BLaER1 treated with 17β-estradiol and CSF1 and Interleukin-3, amounts not matched to agents 10 nM and 100 nM (cell line): ENCODE results near the gene ATRN.

Source experiments
- H3K27ac ChIP-seq, 11 experiments: shearing (Covaris generic); formaldehyde crosslinking; 2 replicates each; pipeline ENCODE4 v1.8.1; 2022
- H3K27me3 ChIP-seq, 11 experiments: shearing (Covaris generic); formaldehyde crosslinking; 2 replicates each; pipeline ENCODE4 v1.8.1; 2022
- H3K36me3 ChIP-seq, 11 experiments: shearing (Covaris generic); formaldehyde crosslinking; 2 replicates each; pipeline ENCODE4 v1.8.1; 2022
- H3K4me1 ChIP-seq, 10 experiments: shearing (Covaris generic); formaldehyde crosslinking; 2 replicates each; pipeline ENCODE4 v1.8.1; 2022
- H3K4me2 ChIP-seq, 11 experiments: shearing (Covaris generic); formaldehyde crosslinking; 2 replicates each; pipeline ENCODE4 v1.8.1; 2022
- H3K4me3 ChIP-seq, 10 experiments: shearing (Covaris generic); formaldehyde crosslinking; 2 replicates each; pipeline ENCODE4 v1.8.1; 2022
- H3K9ac ChIP-seq, 11 experiments: shearing (Covaris generic); formaldehyde crosslinking; 2 replicates each; pipeline ENCODE4 v1.8.1; 2022
- H3K9me3 ChIP-seq, 11 experiments: shearing (Covaris generic); formaldehyde crosslinking; replicated peaks in 1 of 11; 2 replicates each; pipeline ENCODE4 v1.8.1; 2022
- H4K20me1 ChIP-seq, 11 experiments: shearing (Covaris generic); formaldehyde crosslinking; 2 replicates each; pipeline ENCODE4 v1.8.1; 2022
- Cebpa-rat ChIP-seq, 11 experiments: shearing (Covaris generic); IDR thresholded peaks; 2 replicates each; pipeline ENCODE4 v1.8.1; 2022

Gene ATRN

GRCh38 chr20:3681931-3682781, 211.3 kb downstream of the ATRN start, which contains the start of gene ADAM33:
ADAM33 (minus strand) TSS chr20:3682010; CDS start chr20:3682004, 6 bp downstream.
- Histone ChIP-seq H3K27me3 (peaks cover 46 to 69% (median 59%) of the 10 kb centered on the region in 11 experiments), H3K4me3 (no peak within 1 kb of the TSS)
- TF ChIP-seq Cebpa-rat (IDR thresholded peaks at IDR 0.05): no peak

GRCh38 chr20:3685341-3685740, 214.5 kb downstream of the ATRN start:
- peaks cover 34 to 49% (median 37%) of the 10 kb centered on the region in 11 experiments for H3K27me3 ChIP-seq
- H4K20me1 ChIP-seq: peaks cover 0 to 41% (median 0%) of the 10 kb centered on the region in 11 experiments; a peak in 7 of 22 replicates
- no peak overlapping the region for H3K9ac ChIP-seq

More at GRCh38 chr20:3681931-3682781, 211.3 kb downstream of the ATRN start, which contains the start of gene ADAM33:
- Histone ChIP-seq H3K27ac (no peak within 1 kb of the TSS), H3K9me3 (no peaks in the 10 kb centered on the region), H3K4me2 (no peak within 1 kb of the TSS), H3K36me3 (no peaks in the 10 kb centered on the region), H3K4me1 (peaks cover 4 to 22% (median 12%) of the 10 kb centered on the region in 10 experiments), H4K20me1 (peaks cover 0 to 10% (median 0%) of the 10 kb centered on the region in 11 experiments; a peak in 5 of 22 replicates), H3K9ac (no peak within 1 kb of the TSS)

DNA sequence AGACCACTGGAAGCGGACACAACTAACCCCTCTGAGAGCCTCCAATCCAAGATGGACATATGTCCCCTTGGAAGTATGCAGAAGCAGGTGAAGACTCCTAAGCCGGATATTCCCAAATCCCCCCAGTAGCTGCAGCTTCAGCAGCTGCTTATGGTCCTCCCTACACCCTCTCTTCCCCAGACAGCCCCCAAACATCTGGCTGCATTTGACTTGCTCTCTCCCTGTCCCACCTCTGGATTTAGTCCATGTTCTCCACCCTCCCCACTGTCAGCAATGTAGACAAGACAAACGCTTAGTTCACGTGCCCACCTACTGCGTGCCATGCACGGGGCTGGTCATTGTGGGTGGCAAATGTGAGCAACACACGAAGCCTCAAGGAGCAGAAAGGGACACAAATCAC, 215.6 kb downstream of the ATRN start:
- peaks cover 0 to 52% (median 0%) of the 10 kb centered on the region in 11 experiments; a peak in 7 of 22 replicates for H4K20me1 ChIP-seq
- H3K27ac ChIP-seq: no peak overlapping the region
- TF ChIP-seq Cebpa-rat (IDR thresholded peaks at IDR 0.05): no peak
- peaks cover 0 to 42% (median 0%) of the 10 kb centered on the region in 11 experiments; a peak in 5 of 22 replicates for H3K36me3 ChIP-seq
- H3K9me3 ChIP-seq: no peaks in the 10 kb centered on the region
- H3K27me3 ChIP-seq: peaks cover 23 to 39% (median 26%) of the 10 kb centered on the region in 11 experiments
- no peak overlapping the region for H3K4me3 ChIP-seq
- H3K9ac ChIP-seq: no peak overlapping the region
- H3K4me1 ChIP-seq: peaks cover 0 to 18% (median 9%) of the 10 kb centered on the region in 10 experiments; a peak in 10 of 20 replicates
- H3K4me2 ChIP-seq: peak overlapping the region in 6 of 11 experiments; percentile 4 to 39 (median 21); a peak in 5 of 22 replicates

More at GRCh38 chr20:3685341-3685740, 214.5 kb downstream of the ATRN start:
- Histone ChIP-seq H3K4me2 (no peak overlapping the region), H3K36me3 (peaks cover 0 to 31% (median 0%) of the 10 kb centered on the region in 11 experiments; a peak in 4 of 22 replicates), H3K27ac (no peak overlapping the region), H3K4me3 (no peak overlapping the region), H3K4me1 (peaks cover 0 to 22% (median 9%) of the 10 kb centered on the region in 10 experiments; a peak in 11 of 20 replicates), H3K9me3 (no peaks in the 10 kb centered on the region)
- TF ChIP-seq Cebpa-rat (IDR thresholded peaks at IDR 0.05): no peak

DNA sequence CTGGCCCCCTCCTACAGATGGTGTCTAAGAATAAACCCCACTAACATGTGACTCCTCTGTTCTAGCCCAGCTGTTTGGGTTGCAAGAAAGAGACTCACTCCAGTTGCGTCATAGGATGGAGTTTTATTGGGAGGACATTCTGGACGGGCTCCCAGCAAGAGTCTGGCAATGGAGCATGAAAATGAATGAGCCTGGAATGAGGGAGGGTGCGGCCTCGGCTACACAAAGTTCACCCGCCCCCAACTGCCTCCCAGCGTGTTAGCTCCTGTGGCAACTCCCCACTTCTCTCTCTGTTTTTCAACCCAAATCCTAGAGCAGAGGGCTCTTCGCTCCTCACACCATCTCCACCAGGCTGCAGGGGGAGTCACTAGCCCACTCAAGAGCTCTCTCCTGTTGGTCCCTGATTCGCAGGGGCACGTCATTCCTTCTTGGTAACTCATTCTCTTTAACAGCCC, 216.1 kb downstream of the ATRN start:
- Histone ChIP-seq H4K20me1 (peaks cover 0 to 57% (median 0%) of the 10 kb centered on the region in 11 experiments; a peak in 6 of 22 replicates), H3K4me3 (no peak overlapping the region), H3K4me2 (peak overlapping the region in 6 of 11 experiments; percentile 4 to 39 (median 21); a peak in 5 of 22 replicates), H3K4me1 (peaks cover 0 to 18% (median 9%) of the 10 kb centered on the region in 10 experiments; a peak in 10 of 20 replicates), H3K9me3 (no peaks in the 10 kb centered on the region), H3K27me3 (peaks cover 18 to 34% (median 22%) of the 10 kb centered on the region in 11 experiments), H3K9ac (no peak overlapping the region), H3K36me3 (peaks cover 0 to 46% (median 0%) of the 10 kb centered on the region in 11 experiments; a peak in 5 of 22 replicates), H3K27ac (no peak overlapping the region)
- TF ChIP-seq Cebpa-rat (IDR thresholded peaks at IDR 0.05): peak in 1 of 11 experiments; percentile 50; a peak in 2 of 22 replicates

GRCh38 chr20:3687655-3688054, 216.8 kb downstream of the ATRN start:
- H3K4me2 ChIP-seq: no peak overlapping the region
- H3K27me3 ChIP-seq: peaks cover 11 to 26% (median 14%) of the 10 kb centered on the region in 11 experiments

DNA sequence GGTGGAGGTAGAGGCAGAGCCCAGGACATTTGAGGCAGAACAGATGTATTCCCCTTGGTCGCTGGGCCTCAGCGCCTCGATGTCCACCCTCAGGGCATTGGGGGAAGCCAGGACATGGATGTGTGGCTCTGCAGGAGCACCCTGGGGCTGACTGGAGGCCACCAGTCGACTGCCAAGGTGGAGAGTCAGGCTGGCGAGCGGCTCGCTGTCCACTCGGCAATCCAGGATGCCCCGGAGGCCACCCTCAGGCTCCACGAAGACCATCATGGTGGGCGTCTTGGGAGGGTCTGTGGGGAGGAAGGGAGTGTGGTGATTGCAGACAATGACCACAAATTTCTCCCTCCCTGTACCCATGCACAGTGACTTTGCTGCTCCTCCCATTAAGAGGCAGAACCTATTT, 219.2 kb downstream of the ATRN start:
- H3K36me3 ChIP-seq: peaks cover 0 to 77% (median 0%) of the 10 kb centered on the region in 11 experiments; a peak in 5 of 22 replicates
- peaks cover 0 to 5% (median 0%) of the 10 kb centered on the region in 11 experiments; a peak in 1 of 22 replicates for H3K27me3 ChIP-seq
- H3K4me1 ChIP-seq: peaks cover 0 to 18% (median 9%) of the 10 kb centered on the region in 10 experiments; a peak in 10 of 20 replicates
- no peaks in the 10 kb centered on the region for H3K9me3 ChIP-seq
- no peak for TF ChIP-seq Cebpa-rat (IDR thresholded peaks at IDR 0.05)
- H3K27ac ChIP-seq: no peak overlapping the region
- H3K4me3 ChIP-seq: no peak overlapping the region
- peaks cover 0 to 87% (median 0%) of the 10 kb centered on the region in 11 experiments; a peak in 8 of 22 replicates for H4K20me1 ChIP-seq
- H3K9ac ChIP-seq: no peak overlapping the region
- no peak overlapping the region for H3K4me2 ChIP-seq

More at GRCh38 chr20:3687655-3688054, 216.8 kb downstream of the ATRN start:
- Histone ChIP-seq H3K9ac (no peak overlapping the region), H3K4me1 (peaks cover 0 to 18% (median 9%) of the 10 kb centered on the region in 10 experiments; a peak in 10 of 20 replicates), H4K20me1 (peaks cover 0 to 64% (median 0%) of the 10 kb centered on the region in 11 experiments; a peak in 6 of 22 replicates), H3K4me3 (no peak overlapping the region), H3K36me3 (peaks cover 0 to 54% (median 0%) of the 10 kb centered on the region in 11 experiments; a peak in 5 of 22 replicates), H3K9me3 (no peaks in the 10 kb centered on the region), H3K27ac (no peak overlapping the region)
- TF ChIP-seq Cebpa-rat (IDR thresholded peaks at IDR 0.05): no peak

DNA sequence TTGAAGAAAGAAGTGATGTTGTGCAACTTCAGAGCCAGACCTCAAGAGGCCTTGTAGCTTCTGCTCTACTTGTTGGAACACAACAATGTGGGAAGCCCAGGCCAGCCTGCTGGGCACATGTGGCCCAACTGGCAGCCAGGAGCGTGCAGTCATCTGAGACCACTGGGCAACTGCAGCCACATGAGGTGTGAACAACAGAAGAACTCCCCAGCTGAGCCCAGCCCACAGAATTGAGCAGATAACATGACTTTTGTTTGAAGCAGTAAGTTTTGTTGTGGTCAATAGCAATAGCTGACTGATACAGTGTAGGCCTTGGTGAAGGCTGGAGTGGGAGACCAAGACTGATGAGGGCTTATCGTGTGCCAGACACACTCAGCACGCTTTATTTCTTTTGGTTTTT, 219.6 kb downstream of the ATRN start:
- peaks cover 0 to 92% (median 0%) of the 10 kb centered on the region in 11 experiments; a peak in 8 of 22 replicates for H4K20me1 ChIP-seq
- TF ChIP-seq Cebpa-rat (IDR thresholded peaks at IDR 0.05): no peak

DNA sequence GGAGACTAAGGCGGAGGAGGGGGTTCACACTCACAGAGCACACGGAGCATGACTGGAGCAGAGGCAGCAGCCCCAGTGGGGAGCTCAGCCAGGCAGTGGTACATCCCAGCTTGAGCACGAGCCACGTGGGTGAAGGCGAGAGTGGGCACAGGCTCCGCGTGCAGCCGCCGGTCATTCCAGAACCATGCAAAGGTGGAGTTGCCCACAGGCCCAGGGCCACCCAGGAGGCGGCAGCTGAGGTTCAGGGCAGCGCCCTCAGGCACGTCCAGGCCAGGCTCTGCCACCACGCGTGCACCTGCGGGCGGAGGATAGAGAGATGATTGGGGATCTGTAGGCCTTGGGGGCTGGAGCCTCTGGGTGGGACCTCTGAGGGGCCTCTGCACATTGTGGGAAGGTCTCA, 220.5 kb downstream of the ATRN start:
- no peak for TF ChIP-seq Cebpa-rat (IDR thresholded peaks at IDR 0.05)
- H3K27me3 ChIP-seq: no peaks in the 10 kb centered on the region
- H3K27ac ChIP-seq: no peak overlapping the region
- H3K4me2 ChIP-seq: no peak overlapping the region
- no peak overlapping the region for H3K9ac ChIP-seq
- peaks cover 0 to 18% (median 9%) of the 10 kb centered on the region in 10 experiments; a peak in 10 of 20 replicates for H3K4me1 ChIP-seq
- peaks cover 0 to 3% (median under 1%) of the 10 kb centered on the region in 11 experiments; a peak in 6 of 22 replicates for H3K9me3 ChIP-seq
- H3K4me3 ChIP-seq: no peak overlapping the region
- peaks cover 0 to 89% (median 0%) of the 10 kb centered on the region in 11 experiments; a peak in 5 of 22 replicates for H3K36me3 ChIP-seq
- peaks cover 0 to 98% (median 0%) of the 10 kb centered on the region in 11 experiments; a peak in 8 of 22 replicates for H4K20me1 ChIP-seq

More for the DNA sequence above, 219.6 kb downstream of the ATRN start:
- Histone ChIP-seq H3K4me2 (no peak overlapping the region), H3K27ac (no peak overlapping the region), H3K9ac (no peak overlapping the region), H3K9me3 (no peaks in the 10 kb centered on the region), H3K27me3 (0 out of 22 replicates have a peak, but pooled peaks cover 0 to 1% (median 0%) of the 10 kb centered on the region in 11 experiments), H3K4me3 (no peak overlapping the region), H3K4me1 (peaks cover 0 to 18% (median 9%) of the 10 kb centered on the region in 10 experiments; a peak in 10 of 20 replicates), H3K36me3 (peaks cover 0 to 82% (median 0%) of the 10 kb centered on the region in 11 experiments; a peak in 5 of 22 replicates)
